HG03378 (cell line): ENCODE results near the gene ANKS4B.
"Not testable (repeated sequence)": the region's sequence is repeated elsewhere in the genome, so short reads cannot be mapped to it uniquely, and the experiment has no call there.

Experiments used
- ATAC-seq: cut with Tn5 transposase; IDR thresholded peaks from one replicate; pipeline ENCODE4 v1.9.1; 2021; ENCODE audit warnings: mild to moderate bottlenecking, moderate library complexity; ENCODE audit not compliant: unreplicated experiment

The ANKS4B gene

GRCh38 chr16:21217121-21217520 lies 16.4 kb upstream of the ANKS4B start:
- no peak for ATAC-seq

DNA sequence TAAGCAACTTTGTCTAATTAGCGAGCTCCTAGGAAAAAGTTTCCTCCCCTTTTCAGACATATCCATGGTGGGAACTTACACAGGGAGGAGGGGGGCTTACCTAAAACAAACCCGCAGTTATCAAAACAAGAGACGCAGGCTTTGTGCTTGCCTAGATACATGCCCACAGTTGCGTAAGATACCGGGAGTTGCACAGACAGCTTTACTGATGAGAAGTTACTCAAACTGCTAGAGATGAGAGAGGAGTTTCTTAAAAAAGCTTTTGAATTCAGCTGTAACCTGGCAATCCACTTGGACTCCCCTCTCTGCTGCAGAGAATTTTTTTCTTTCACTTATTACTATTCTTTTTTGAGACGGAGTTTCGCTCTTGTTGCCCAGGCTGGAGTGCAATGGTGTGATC lies 15.3 kb upstream of the ANKS4B start:
- ATAC-seq = no peak

- no peak for ATAC-seq
Observed at GRCh38 chr16:21219551-21219950, 13.9 kb upstream of the ANKS4B start.

- no peak for ATAC-seq
Observed at GRCh38 chr16:21222495-21223337, 10.8 kb upstream of the ANKS4B start.

DNA sequence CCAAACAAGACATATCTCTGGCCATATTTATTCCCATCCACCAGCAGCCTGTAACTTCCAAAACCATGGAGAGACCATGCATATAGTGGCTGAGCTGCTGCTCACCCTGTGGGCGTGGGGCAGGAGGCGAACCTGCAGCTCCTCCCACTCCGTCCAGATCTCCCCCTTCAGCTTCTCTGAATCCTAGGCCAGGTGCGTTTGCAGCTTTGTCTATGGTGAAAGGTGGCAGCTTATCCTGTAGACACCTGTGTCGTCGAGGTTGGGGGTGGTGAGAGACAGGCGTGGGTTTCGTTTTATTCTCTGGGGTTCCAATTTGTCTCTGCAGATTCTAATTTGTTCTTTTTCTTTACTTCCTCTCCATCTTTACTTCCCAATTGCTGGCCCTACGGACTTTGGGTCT lies 9.7 kb upstream of the ANKS4B start:
- no peak for ATAC-seq

DNA sequence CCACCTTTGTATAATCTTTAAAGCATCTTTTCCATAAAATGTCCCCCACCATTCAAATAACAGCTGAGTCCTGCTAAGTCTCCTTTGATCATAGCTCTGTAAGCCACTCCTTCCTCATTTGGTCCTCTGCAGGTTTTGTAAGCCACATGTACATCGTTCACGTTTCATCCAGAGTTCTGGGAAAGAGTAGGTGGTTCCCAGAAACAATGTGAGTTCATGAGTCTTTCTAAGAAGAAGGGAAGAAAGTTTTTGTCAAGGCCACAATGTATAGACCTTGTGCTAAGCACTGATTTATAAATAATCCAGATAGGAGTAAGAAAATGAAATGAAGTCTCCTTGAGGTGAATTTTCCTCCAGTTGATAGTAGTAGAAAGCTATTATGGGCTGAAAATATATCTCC lies 8.7 kb upstream of the ANKS4B start:
- no peak for ATAC-seq

DNA sequence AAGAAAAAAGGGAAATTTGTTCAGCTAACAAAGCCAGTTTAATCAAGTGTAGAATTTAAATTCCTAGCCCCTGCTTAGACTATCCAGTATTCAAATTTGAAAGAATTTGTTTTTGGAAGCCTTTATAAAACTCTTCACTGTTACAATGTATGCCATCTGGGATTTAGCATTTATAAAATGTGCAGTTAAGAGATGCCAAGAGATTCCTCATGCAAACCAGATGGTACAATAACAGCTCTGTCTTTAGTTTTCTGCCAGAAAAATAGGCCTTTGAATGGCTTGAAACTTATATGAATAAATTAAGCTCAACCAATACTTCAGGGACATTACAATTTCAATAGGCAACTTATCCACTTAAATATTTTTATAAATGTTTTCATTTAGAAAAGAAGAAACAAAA lies 6.8 kb upstream of the ANKS4B start:
- no peak for ATAC-seq

GRCh38 chr16:21227866-21228265 lies 5.6 kb upstream of the ANKS4B start:
- no peak for ATAC-seq

- no peak for ATAC-seq
Observed at GRCh38 chr16:21228361-21228872, 5.1 kb upstream of the ANKS4B start.

GRCh38 chr16:21233045-21233520 lies 416 bp upstream of the ANKS4B start:
- ATAC-seq = no peak

GRCh38 chr16:21235199-21235585 lies 1.7 kb downstream of the ANKS4B start:
- ATAC-seq = no peak

- ATAC-seq = no peak
Observed at GRCh38 chr16:21236831-21237230, 3.3 kb downstream of the ANKS4B start.

DNA sequence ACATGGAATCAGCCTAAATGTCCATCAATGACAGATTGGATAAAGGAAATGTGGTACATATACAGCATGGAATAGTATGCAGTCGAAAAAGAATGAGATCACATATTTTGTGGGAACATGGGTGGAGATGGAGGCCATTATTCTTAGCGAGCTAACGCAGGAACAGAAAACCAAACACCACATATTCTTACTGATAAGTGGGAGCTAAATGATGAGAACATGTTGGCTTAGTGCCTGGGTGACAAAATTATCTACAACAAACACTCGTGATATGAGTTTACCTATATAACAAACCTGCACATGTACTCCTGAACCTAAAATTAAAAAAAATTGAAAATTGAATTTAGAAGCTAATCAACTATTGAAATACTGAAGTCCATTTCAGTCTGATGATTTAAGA lies 6.1 kb downstream of the ANKS4B start:
- no peak for ATAC-seq

GRCh38 chr16:21242756-21243155 lies 9.3 kb downstream of the ANKS4B start:
- no peak for ATAC-seq

DNA sequence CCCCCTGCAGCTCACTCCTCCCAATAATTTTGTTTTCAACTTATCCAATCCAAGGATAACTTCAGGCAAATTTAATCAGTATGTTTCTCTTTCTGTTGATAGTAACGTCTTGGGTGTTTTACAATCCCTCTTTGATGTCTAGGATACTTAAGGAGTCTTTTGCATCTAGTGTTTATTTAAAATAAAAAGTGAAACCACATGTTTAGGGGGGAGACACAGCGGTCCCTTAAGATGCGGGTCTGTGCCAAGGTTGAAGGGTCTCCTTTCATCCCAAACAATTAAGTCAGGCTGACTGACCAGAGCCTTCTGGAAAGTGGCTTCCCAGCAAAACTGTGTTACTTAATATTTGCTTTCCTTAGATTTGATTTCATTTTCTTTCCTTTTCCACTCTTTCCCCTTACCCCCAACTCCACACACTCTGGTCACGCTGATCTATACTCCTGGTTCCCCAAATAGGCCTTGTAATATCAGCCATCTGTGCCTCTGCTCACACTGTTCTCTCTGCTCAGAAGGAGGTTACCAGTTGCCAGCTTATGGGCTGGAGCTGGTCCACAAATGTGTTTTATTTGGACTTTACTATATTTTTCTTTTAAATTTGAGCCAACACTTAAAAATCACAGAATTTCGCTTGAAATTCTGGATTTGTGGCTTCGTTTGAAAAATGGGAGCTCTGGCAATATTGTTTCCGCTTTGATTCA lies 11.2 kb downstream of the ANKS4B start:
- ATAC-seq = no peak

GRCh38 chr16:21248179-21248578 lies 14.7 kb downstream of the ANKS4B start:
- not testable (repeated sequence) for ATAC-seq

GRCh38 chr16:21250072-21250923 lies 16.8 kb downstream of the ANKS4B start:
- ATAC-seq = no peak

DNA sequence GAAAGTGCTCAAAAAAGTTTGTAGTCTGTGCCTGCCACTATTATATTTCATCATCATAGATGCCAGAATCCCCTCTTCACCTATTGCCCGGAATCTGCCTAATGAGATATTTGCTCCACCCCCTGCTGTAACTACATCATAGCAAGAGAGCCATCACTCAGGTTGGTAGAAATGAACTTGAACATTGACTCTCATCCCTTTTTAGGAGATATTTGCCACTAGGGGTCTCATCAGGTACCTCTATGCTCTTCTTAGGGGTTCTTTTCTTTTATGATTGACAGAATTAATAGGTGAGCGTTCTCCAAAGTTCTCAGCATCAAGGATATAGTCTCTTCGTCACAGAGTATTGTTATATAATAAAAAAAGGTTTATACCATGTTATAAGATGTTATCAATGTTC lies 20.0 kb downstream of the ANKS4B start:
- ATAC-seq = no peak

- ATAC-seq = no peak
Observed at GRCh38 chr16:21256636-21257035, 23.1 kb downstream of the ANKS4B start.

DNA sequence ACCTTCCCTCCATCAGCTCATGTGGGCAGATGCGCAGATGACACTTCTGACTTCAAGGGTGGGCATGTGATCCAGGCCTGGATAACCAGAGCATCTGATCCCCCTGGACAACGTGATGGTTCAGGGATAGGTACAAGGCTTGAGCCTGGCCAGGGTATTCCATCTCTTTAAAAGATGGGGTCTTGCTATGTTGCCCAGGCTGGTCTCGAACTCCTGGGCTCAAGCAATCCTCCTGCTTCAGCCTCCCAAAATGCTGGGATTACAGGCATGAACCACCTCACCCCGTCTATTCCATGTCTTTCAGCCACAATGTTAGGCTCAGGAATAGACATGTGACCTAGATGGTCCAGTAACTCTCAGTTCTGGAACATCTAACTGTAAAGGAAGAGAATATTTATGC lies 23.8 kb downstream of the ANKS4B start:
- ATAC-seq = no peak
